HG03135 (cell line): Measurements from ENCODE around the gene FRYL.
"Not testable (repeated sequence)": the region's sequence is repeated elsewhere in the genome, so short reads cannot be mapped to it uniquely, and the experiment has no call there.

Source experiments
- ATAC-seq: cut with Tn5 transposase; IDR thresholded peaks from one replicate; pipeline ENCODE4 v1.9.1; 2021; ENCODE audit warnings: mild to moderate bottlenecking, moderate library complexity; ENCODE audit not compliant: unreplicated experiment

FRYL gene

GRCh38 chr4:48748949-48749596 is 31.0 kb downstream of the FRYL start:
- no peak for ATAC-seq

DNA sequence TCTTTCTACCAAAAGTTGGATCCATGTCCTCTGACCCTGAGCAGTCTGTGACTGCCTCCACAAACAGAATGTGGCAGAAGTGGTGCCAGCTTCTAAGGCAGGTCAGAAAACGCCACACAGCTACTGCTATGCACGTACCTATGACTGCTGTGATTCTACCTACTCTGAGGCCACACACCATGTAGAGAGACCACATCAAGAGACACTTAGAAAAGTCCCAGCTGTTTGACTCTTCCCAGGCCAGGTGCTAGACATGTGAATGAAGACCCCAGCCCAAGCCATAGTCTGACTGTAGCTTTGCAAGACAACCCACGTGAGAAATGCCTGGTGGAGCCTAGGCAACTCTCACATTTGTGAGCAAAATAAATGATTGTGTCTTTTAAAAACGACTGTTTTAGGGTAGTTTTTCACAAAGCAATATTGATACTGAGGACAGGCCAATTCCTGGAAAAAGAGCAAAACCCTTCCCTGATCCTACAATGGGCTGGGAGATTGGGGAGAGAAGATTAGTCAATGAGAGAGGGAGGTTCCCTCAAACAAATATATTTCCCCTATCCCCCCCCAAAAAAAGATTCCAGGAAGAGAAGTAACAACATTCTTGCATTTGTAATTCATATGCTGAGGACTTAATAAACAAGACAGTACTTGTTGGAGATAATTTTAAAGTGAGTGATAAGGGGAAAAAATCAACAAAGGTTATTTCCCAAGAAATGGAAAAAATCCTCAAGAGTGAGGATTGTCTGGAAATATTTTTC is 33.3 kb downstream of the FRYL start:
- no peak for ATAC-seq

DNA sequence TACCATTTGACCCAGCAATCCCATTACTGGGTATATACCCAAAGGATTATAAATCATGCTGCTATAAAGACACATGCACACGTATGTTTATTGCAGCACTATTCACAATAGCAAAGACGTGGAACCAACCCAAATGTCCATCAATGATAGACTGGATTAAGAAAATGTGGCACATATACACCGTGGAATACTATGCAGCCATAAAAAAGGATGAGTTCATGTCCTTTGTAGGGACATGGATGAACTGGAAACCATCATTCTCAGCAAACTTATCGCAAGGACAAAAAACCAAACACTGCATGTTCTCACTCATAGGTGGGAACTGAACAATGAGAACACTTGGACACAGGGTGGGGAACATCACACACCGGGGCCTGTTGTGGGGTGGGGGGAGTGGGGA is 34.9 kb downstream of the FRYL start:
- not testable (repeated sequence) for ATAC-seq

DNA sequence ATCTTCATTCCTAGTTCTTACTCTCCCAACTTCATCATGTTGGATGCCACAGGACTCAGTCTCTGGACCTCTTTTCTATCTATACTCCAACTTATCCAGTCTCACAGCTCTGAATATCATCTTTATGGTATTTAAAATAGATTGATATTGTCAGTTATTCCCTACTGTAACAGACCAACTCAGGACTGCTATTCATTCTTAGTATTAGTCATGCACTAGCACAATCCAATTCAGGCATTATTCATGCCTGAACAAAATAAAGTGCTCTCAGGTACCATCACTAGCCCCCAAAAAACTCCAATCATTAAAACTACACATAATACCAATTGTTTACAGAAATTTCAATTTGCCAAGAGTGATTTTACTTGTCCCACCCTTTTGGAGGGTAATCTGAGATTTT is 37.7 kb downstream of the FRYL start:
- ATAC-seq, result no peak

DNA sequence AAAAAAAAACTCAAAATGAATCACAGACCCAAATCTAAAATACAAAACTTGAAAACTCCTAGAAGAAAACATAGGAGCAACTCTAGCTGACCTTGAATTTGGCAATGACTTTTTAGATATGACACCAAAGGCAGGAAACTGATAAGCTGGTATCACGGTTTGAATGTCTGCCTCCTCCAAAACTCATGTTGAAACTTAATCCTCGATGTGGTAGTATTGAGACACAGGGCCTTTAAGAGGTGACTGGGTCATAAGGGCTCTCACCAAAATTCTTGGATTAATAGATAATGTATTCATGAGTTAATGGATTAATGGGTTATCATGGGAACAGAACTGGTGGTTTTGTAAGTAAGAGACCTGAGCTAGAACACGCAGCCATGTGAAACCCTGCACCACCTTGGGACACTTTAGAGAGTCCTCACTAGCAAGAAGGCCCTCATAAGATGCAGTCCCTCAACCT is 40.5 kb downstream of the FRYL start:
- peak; percentile 67 for ATAC-seq

- no peak for ATAC-seq
Measured at GRCh38 chr4:48738856-48739255, 41.2 kb downstream of the FRYL start.

- not testable (repeated sequence) for ATAC-seq
Measured at GRCh38 chr4:48728906-48729496, 51.1 kb downstream of the FRYL start.

DNA sequence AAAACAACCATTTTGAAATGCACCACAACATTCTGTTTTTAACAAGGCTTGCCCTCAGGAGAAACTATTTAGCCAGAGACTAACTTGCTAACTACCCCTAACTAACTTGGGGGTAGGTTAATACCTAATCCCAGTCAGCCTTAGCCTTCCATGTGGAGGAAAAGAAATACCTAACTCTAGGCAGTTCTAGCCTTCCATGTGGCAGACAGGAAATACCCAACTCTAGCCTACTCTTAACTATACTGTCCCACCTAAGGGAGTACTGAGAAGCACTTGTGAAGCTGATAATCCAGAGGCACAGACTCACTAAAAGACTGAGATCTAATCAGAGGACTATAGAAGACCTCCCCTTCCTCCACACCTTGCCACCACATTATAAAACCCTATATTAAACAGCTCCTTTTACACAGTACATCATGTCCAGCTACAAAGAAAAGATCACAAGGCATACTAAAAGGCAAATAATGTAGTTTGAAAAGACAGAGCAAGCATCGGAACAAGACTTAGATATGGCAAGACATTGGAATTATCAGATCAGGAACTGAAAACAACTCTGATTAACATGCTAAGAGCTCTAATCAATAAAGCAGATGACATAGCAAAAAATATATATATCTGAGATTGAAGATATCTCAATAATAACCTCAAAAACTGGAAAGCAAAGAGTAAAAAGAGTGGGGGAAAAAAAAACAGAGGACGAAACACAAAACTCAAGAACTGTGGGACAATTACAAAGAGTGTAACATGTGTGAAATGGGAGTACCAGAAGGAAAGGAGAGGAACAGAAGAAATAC is 52.2 kb downstream of the FRYL start:
- no peak for ATAC-seq

DNA sequence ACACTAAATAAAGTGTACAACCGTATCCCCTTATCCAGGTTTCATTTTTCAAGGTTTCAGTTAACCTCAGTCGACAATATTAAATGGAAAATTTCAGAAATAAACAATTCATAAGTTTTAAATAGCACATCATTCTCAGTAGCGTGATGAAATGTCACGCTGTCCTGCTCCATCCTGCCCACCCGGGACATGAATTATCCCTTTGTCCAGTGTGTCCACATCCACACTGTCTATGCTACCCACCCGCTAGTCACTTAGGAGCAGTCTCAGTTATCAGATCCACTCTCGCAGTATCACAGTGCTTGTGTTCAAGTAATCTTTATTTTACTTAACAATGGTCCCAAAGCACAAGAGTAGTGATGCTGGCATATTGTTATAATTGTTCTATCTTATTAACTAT is 54.7 kb downstream of the FRYL start:
- no peak for ATAC-seq

- no peak for ATAC-seq
Measured at GRCh38 chr4:48722509-48723446, 57.3 kb downstream of the FRYL start.

DNA sequence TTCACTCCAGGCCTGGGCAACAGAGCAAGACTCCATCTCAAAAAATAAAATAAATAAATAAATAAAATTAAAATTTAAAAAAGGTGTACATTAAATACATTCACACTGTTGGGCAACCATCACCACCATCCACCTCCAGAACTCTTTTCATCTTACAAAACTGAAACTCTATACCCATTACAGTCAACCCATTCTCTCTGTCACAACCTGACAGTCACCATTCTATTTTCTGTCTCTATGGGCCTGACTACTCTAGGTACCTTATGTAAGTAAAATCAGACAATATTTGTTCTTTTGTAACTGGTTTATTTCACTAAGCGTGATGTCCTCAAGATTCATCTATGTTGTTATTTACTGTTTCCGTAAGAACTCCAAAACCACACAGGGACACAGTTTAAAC is 59.6 kb downstream of the FRYL start:
- ATAC-seq, result no peak

GRCh38 chr4:48718818-48719465 is 61.1 kb downstream of the FRYL start:
- no peak for ATAC-seq

DNA sequence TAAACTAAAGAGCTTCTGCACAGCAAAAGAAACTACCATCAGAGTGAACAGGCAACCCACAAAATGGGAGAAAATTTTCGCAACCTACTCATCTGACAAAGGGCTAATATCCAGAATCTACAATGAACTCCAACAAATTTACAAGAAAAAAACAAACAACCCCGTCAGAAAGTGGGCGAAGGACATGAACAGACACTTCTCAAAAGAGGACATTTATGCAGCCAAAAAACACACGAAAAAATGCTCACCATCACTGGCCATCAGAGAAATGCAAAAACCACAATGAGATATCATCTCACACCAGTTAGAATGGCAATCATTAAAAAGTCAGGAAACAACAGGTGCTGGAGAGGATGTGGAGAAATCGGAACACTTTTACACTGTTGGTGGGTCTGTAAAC is 63.8 kb downstream of the FRYL start:
- ATAC-seq, result not testable (repeated sequence)

DNA sequence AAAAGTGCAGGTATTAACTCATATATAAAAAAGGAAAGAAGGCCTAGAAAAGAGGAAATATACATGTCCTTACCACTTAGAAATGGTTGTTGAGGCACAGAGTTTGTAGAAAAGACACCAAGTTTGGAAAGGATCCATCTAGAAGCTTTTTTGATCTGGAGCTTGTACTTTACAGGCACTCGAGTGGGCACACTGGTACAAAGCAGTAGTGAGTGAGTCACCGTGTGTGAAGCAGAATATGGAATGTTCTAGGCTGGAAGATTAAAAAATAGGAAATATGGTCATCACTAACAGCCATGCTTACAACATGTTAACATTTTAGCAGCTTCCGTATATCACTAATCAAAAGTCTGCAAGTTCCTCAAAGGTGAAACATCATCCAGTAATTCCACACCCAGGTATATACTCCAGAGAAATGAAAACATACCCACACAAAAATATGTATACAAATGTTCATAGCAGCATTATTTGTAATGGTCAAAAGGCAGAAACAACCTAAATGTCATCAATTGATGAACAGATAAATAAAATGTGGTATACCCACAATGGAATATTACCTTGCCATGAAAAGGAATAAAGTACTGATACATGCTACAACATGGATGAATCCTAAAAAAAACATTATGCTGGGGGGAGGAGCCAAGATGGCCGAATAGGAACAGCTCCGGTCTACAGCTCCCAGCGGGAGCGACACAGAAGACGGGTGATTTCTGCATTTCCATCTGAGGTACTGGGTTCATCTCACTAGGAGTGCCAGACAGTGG is 69.5 kb downstream of the FRYL start:
- no peak for ATAC-seq

DNA sequence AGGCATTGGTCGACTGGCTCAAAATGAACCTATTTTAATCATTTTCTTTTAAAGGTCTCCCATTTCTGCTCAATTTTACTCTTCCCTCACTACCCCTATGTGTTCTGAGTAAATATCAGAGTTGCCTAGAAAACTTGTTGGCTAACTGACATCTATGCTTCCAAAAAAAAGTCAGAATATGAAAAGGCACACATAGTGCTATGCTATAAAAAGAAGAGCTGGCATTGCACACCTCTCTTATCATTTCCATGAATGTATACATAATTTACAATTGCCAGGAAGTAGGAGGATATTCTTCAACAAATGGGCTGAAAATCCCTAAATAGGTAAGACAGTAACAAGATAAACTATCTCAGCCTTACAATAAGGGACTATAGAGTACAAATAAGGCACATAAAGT is 70.2 kb downstream of the FRYL start:
- no peak for ATAC-seq

- no peak for ATAC-seq
Measured at GRCh38 chr4:48708610-48709009, 71.5 kb downstream of the FRYL start.

GRCh38 chr4:48706736-48707135 is 73.3 kb downstream of the FRYL start:
- ATAC-seq, result no peak

DNA sequence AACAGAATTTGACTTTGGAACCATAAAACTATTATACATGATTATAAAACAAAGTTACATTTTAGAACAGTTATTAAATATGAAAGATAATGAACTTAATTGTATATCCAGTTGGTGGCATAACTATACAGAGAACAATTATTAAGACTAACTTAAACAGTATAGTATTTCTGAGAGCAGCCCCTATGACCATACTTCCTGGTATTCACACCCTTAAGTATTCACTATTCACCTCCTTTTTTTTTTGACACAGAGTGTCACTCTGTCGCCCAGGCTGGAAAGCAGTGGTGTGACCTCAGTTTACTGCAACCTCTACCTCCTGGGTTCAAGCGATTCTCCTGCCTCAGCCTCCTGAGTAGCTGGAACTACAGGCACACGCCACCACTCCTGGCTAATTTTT is 74.5 kb downstream of the FRYL start:
- no peak for ATAC-seq
